ENCODE results near the gene GPR162.

DNA sequence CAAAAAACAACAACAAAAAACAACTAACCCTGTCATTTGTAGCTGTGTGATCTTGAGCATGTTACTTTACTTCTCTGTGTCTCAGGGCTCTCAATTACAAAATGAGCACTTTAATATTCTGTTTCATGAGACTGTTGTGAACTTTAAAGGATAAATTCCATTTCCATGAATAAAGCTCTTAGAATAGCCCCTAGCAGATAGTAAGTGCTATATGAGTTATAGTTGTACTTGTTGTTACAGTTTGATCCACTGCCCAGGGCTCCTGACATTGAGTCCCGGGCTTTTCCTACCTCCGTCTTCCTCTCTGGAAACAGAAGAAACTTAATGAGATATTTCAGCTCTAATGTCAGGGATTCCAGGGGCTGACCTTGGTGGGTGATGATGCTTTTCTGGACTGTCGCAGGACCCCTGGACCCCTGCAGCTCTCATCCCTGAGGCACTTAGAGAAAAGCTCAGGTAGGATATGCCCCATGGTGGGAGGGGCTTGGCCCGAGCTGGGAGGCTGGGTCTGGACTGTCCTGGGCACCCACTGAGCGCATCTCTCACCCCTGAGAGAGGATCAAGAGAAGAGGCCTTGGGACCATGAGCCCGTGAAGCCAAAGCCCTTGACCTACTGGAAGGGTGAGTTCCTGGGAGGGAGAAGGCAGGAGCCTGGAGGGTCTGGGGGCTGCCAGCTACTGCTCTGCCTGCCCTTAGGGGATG, 11.7 kb downstream of the GPR162 start:
- TF ChIP-seq, protein P1, sequence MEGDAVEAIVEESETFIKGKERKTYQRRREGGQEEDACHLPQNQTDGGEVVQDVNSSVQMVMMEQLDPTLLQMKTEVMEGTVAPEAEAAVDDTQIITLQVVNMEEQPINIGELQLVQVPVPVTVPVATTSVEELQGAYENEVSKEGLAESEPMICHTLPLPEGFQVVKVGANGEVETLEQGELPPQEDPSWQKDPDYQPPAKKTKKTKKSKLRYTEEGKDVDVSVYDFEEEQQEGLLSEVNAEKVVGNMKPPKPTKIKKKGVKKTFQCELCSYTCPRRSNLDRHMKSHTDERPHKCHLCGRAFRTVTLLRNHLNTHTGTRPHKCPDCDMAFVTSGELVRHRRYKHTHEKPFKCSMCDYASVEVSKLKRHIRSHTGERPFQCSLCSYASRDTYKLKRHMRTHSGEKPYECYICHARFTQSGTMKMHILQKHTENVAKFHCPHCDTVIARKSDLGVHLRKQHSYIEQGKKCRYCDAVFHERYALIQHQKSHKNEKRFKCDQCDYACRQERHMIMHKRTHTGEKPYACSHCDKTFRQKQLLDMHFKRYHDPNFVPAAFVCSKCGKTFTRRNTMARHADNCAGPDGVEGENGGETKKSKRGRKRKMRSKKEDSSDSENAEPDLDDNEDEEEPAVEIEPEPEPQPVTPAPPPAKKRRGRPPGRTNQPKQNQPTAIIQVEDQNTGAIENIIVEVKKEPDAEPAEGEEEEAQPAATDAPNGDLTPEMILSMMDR (IDR thresholded peaks at IDR 0.05; ENCODE audit: low read length): no peak
- no peak for TF ChIP-seq EZH2 (optimal IDR thresholded peaks at IDR 0.05; ENCODE audit: low read depth, low read length)

All from MM.1S (cell line).